ENCODE data around the gene SEMA6B. TPM values are rescaled to one million over a fixed set of nuclear protein-coding genes. Genes with fewer than 3 reads are reported as not detected.

The SEMA6B gene
- total and polyA plus RNA-seq, 8 donors: 2.1 to 24.7 (median 3.3) TPM

DNA sequence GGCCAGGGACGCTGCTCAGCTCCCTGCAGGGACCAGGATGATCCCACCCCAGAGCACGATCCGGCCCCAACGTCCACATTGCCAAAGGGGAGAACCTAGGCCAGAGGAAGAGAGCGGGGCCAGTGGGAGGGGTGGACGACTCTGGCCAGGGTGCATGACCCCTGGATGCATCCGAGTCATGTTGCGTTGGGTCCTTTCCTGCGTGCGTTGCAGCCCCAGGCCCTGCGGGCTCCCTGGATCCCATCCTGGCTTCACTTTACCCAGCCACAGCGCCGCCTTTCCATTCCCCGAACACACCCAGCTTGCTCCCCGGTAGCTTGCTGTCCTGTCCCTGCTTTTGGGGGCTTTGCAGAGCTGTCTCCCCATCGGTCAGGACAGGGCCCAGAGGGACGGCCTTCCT lies 51.7 kb downstream of the SEMA6B start:
- no peaks in the 10 kb centered on the region for H3K9me3 ChIP-seq
- ATAC-seq: no peak
- no peak for DNase-seq
- no peaks in the 10 kb centered on the region for H3K27me3 ChIP-seq
- intact Hi-C loops (cut with DNase I): no loop called here
- TF ChIP-seq, protein P1, sequence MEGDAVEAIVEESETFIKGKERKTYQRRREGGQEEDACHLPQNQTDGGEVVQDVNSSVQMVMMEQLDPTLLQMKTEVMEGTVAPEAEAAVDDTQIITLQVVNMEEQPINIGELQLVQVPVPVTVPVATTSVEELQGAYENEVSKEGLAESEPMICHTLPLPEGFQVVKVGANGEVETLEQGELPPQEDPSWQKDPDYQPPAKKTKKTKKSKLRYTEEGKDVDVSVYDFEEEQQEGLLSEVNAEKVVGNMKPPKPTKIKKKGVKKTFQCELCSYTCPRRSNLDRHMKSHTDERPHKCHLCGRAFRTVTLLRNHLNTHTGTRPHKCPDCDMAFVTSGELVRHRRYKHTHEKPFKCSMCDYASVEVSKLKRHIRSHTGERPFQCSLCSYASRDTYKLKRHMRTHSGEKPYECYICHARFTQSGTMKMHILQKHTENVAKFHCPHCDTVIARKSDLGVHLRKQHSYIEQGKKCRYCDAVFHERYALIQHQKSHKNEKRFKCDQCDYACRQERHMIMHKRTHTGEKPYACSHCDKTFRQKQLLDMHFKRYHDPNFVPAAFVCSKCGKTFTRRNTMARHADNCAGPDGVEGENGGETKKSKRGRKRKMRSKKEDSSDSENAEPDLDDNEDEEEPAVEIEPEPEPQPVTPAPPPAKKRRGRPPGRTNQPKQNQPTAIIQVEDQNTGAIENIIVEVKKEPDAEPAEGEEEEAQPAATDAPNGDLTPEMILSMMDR (IDR thresholded peaks at IDR 0.05): no peak
- no peak overlapping the region for H3K4me3 ChIP-seq
- H3K4me1 ChIP-seq: no peaks in the 10 kb centered on the region
- no peak overlapping the region for H3K27ac ChIP-seq
- peaks cover 0 to 33% of the 10 kb centered on the region in 2 donors for H3K36me3 ChIP-seq

DNA sequence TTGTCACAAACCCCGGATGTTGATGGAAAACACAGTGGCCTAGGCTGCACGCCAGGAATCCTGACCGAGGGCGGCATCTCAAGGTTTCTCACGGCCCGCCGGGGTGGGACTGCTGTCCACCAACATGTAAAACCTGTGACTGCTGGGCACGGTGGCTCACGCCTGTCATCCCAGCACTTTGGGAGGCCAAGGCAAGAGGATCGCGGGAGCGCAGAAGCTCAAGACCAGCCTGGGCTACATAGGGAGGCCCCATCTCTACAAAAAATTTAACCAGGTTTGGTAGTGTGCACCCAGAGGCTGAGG lies 52.4 kb downstream of the SEMA6B start:
- intact Hi-C loops (cut with DNase I): no loop called here
- no peak for DNase-seq
- TF ChIP-seq, protein P1 (IDR thresholded peaks at IDR 0.05): no peak

DNA sequence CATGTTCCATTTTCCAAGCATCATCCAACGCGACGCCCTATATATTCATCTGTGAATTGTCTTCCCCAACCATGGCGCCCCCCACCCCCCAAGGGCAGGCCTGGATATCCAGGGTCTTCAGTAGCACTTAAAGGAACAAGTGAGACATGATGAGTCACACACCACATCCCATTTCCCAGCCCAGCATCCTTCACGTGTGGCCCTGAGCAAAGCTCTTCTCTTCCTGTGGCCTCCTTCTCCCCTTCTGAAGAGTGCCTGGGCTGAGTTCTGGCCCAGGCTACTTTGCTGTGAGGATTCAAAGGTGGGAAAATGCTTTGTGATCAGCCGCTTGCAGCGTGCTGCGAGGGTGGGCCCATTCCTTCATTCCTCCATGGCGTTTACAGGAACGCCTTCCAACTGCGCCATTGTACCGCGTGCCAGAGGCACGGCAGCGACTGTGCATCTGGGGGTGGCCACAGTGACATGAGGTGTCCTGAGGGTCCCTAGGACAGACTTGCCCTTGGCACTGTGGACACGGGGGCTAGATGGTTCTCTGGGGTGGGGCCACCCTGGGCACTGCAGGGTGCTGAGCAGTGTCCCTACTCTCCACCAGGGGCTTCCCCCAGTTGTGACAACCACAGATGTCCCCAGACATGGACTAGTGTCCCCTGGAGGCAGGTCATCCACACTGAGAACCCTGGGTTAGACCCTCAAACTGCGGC lies 52.9 kb downstream of the SEMA6B start:
- ATAC-seq (no peak), DNase-seq (no peak)
- no peak overlapping the region for H3K27ac ChIP-seq
- H3K4me3 ChIP-seq: no peak overlapping the region
- TF ChIP-seq, protein P1 (IDR thresholded peaks at IDR 0.05): no peak
- H3K4me1 ChIP-seq: no peaks in the 10 kb centered on the region
- H3K27me3 ChIP-seq: no peaks in the 10 kb centered on the region
- H3K36me3 ChIP-seq: peaks cover 0 to 45% of the 10 kb centered on the region in 2 donors
- H3K9me3 ChIP-seq: no peaks in the 10 kb centered on the region
- intact Hi-C loops (cut with DNase I): no loop called here

More for the DNA sequence above, 52.4 kb downstream of the SEMA6B start:
- Histone ChIP-seq H3K27ac (no peak overlapping the region), H3K36me3 (peaks cover 0 to 40% of the 10 kb centered on the region in 2 donors), H3K4me3 (no peak overlapping the region), H3K4me1 (no peaks in the 10 kb centered on the region), H3K27me3 (no peaks in the 10 kb centered on the region), H3K9me3 (no peaks in the 10 kb centered on the region)
- no peak for ATAC-seq

DNA sequence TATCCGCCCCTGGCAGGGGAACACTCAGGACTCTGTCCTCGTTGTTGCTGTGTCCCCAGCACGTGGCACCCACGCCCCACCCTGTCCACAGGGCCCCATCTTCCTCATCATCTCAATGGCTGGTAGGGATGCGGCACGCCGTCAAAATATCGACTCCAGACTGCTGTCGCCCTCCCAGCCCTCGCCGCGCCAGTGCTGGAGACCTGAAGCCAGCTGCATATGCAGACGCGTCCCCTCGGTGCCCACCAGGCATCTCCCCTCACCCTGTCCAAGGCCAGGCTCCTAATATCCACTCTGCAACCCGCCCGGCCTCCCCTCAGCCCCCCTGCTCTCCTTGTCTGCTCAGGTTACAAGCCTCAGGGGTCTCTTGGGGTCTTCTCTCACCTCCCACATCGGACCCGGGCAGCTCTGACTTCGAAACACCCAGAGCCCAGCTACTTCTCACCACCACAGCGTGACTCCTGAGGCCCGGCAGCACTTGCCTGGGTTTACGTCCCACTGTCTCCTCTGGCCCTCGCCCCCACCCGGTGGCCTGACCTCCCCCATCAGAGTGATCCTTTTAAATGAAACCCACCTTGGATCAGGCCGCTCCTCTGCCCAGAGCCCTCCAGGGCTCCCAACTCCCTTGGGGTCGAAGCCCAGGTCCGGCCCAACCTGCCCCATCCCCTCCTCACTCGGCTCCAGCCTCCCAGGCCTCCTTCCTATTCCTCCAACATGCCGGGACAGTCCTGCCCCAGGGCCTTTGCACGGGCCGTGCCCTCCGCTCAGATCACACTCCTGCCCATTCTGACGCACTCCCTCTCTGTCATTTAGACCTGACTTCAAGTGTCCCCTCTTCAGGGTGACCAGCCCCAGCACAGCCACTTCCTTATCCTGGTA lies 53.7 kb downstream of the SEMA6B start:
- no peaks in the 10 kb centered on the region for H3K27me3 ChIP-seq
- H3K4me3 ChIP-seq: no peak overlapping the region
- ATAC-seq (no peak), DNase-seq (no peak)
- H3K9me3 ChIP-seq: no peaks in the 10 kb centered on the region
- intact Hi-C loops (cut with DNase I): no loop called here
- TF ChIP-seq, protein P1 (IDR thresholded peaks at IDR 0.05): no peak
- H3K36me3 ChIP-seq: peaks cover 0 to 53% of the 10 kb centered on the region in 2 donors
- no peaks in the 10 kb centered on the region for H3K4me1 ChIP-seq
- H3K27ac ChIP-seq: no peak overlapping the region

DNA sequence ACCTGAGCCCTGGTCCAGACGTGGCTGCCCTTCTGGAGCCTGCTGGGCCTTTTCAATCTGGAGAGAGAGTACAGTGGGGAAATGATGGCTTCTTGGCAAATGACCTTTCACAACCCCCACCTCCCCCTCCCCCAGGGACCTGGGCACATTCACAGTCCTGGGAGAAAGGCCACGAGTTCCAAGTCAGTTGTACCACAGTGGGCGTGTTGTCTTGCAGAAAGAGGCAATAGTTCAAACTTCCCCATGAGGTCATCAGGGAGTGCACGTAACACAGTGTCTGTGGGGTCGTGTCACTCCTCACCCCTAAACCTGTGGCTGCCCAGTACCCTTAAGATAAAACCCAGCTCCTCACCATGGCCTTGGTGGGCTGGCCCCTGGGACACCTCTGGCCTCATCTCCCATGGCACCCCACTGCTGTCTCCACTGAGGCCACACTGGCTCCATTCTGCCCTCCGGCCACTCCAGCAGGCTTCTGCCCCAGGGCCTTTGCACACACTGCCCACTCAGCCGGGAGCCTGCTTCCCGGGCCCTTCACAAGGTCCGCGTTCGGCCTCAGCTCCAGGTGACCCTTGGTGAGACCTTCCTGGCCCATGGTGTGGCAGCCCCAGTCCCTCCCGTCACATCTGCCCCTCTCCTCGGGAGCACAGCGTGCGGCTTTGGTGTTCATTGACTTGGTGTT lies 54.5 kb downstream of the SEMA6B start:
- no peak overlapping the region for H3K27ac ChIP-seq
- ATAC-seq (no peak), DNase-seq (no peak)
- intact Hi-C loops (cut with DNase I): no loop called here
- H3K36me3 ChIP-seq: peaks cover 0 to 61% of the 10 kb centered on the region in 2 donors
- no peaks in the 10 kb centered on the region for H3K4me1 ChIP-seq
- no peaks in the 10 kb centered on the region for H3K27me3 ChIP-seq
- TF ChIP-seq, protein P1 (IDR thresholded peaks at IDR 0.05): no peak
- H3K9me3 ChIP-seq: no peaks in the 10 kb centered on the region
- no peak overlapping the region for H3K4me3 ChIP-seq
